Mesothelial cell of epicardium (in vitro differentiated cells): ENCODE results near the gene SNRK. TPM values are rescaled to one million over a fixed set of nuclear protein-coding genes. Genes with fewer than 3 reads are reported as not detected.

Experiments used
- DNase-seq, 2 experiments: peaks; one replicate each; pipeline ENCODE4 v3.0.0; 2021; ENCODE audit warnings: low spot score in 2 of 2; ENCODE audit not compliant: unreplicated experiment in 2 of 2
- H3K27ac Mint-ChIP-seq: 2 replicates; pipeline ENCODE4 v1.8.0; 2021; ENCODE audit warnings: mixed read lengths
- H3K27me3 Mint-ChIP-seq: 2 replicates; pipeline ENCODE4 v1.8.0; 2021; ENCODE audit warnings: low read depth, mixed read lengths
- H3K36me3 Mint-ChIP-seq: 2 replicates; pipeline ENCODE4 v1.8.0; 2021; ENCODE audit warnings: mixed read lengths
- H3K4me1 Mint-ChIP-seq: 2 replicates; pipeline ENCODE4 v1.8.0; 2021; ENCODE audit warnings: mixed read lengths
- H3K4me3 Mint-ChIP-seq: 2 replicates; pipeline ENCODE4 v1.8.0; 2021; ENCODE audit warnings: mild to moderate bottlenecking, moderate library complexity, mixed read lengths
- H3K9me3 Mint-ChIP-seq: 2 replicates; pipeline ENCODE4 v1.8.0; 2021; ENCODE audit warnings: mixed read lengths
- total RNA-seq: library from RNA; stranded (reverse); gene quantifications from 3 replicates; pipeline ENCODE4 v1.2.1, GENCODE V29; 2021
- TF ChIP-seq, protein P1 (sequence below): fragments of 200-600 bp; sonication (generic); IDR thresholded peaks from one replicate; pipeline ENCODE4 v1.5.0; 2021; ENCODE audit warnings: antibody characterized with exemption; ENCODE audit not compliant: unreplicated experiment

SNRK gene
- total RNA-seq, 1 donor from 2014 or later, result 19.3 TPM

DNA sequence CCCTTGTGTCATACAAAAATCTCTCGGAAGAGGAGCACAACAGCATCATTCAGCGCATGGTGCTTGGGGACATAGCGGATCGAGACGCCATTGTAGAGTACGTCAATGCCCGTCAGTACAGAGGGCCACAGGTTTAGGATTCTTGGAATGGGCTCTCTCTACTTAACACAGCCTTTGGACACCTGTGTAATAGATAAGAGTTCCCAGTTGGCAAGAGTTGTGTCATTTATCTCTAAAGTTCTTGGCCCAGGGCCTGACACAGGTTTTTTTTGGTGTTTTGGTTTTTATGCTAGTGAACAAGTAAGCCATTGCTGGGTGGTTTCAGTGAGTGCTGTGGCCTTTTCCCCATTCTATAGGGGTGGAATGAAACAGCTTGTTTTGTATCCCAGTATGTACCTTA lies 54.1 kb downstream of the SNRK start:
- H3K9me3 Mint-ChIP-seq, result peaks cover 31% of the 10 kb centered on the region
- no peak overlapping the region for H3K4me3 Mint-ChIP-seq
- no peak for DNase-seq
- no peaks in the 10 kb centered on the region for H3K27me3 Mint-ChIP-seq
- TF ChIP-seq, protein P1, sequence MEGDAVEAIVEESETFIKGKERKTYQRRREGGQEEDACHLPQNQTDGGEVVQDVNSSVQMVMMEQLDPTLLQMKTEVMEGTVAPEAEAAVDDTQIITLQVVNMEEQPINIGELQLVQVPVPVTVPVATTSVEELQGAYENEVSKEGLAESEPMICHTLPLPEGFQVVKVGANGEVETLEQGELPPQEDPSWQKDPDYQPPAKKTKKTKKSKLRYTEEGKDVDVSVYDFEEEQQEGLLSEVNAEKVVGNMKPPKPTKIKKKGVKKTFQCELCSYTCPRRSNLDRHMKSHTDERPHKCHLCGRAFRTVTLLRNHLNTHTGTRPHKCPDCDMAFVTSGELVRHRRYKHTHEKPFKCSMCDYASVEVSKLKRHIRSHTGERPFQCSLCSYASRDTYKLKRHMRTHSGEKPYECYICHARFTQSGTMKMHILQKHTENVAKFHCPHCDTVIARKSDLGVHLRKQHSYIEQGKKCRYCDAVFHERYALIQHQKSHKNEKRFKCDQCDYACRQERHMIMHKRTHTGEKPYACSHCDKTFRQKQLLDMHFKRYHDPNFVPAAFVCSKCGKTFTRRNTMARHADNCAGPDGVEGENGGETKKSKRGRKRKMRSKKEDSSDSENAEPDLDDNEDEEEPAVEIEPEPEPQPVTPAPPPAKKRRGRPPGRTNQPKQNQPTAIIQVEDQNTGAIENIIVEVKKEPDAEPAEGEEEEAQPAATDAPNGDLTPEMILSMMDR, result no peak
- H3K4me1 Mint-ChIP-seq, result no peaks in the 10 kb centered on the region
- H3K36me3 Mint-ChIP-seq, result peaks cover 70% of the 10 kb centered on the region
- H3K27ac Mint-ChIP-seq, result no peak overlapping the region

GRCh38 chr3:43341788-43342187 lies 55.4 kb downstream of the SNRK start:
- peaks cover 20% of the 10 kb centered on the region for H3K9me3 Mint-ChIP-seq
- TF ChIP-seq, protein P1, result no peak
- DNase-seq, result no peak
- H3K27me3 Mint-ChIP-seq, result no peaks in the 10 kb centered on the region
- H3K4me1 Mint-ChIP-seq, result no peaks in the 10 kb centered on the region
- H3K4me3 Mint-ChIP-seq, result no peak overlapping the region
- H3K27ac Mint-ChIP-seq, result no peak overlapping the region
- H3K36me3 Mint-ChIP-seq, result peaks cover 57% of the 10 kb centered on the region

DNA sequence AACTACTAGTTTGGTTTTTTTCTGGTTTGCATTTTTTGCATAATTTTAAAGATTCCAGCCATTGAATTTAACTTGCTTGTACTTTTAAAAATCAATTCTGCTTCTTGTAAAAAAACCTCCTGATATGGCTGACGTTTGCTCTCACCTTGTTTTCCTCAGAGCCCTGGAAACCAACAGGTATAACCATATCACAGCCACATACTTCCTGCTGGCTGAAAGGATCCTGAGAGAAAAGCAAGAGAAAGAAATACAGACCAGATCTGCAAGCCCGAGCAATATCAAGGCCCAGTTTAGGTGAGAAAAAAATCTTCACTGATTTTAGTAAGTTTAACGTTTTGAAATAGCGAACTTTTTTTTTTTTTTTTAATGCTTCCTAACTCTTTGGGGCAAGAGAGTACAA lies 56.8 kb downstream of the SNRK start:
- no peaks in the 10 kb centered on the region for H3K4me1 Mint-ChIP-seq
- H3K4me3 Mint-ChIP-seq, result no peak overlapping the region
- H3K9me3 Mint-ChIP-seq, result peaks cover 16% of the 10 kb centered on the region
- H3K36me3 Mint-ChIP-seq, result peaks cover 59% of the 10 kb centered on the region
- no peaks in the 10 kb centered on the region for H3K27me3 Mint-ChIP-seq
- no peak overlapping the region for H3K27ac Mint-ChIP-seq
- no peak for DNase-seq
- TF ChIP-seq, protein P1, result no peak

- Mint-ChIP-seq H3K36me3 (peaks cover 59% of the 10 kb centered on the region), H3K9me3 (peaks cover 10% of the 10 kb centered on the region), H3K4me1 (no peaks in the 10 kb centered on the region), H3K27ac (no peak overlapping the region), H3K27me3 (no peaks in the 10 kb centered on the region), H3K4me3 (no peak overlapping the region)
- TF ChIP-seq, protein P1, result no peak
- no peak for DNase-seq
Observed at GRCh38 chr3:43343815-43344214, 57.5 kb downstream of the SNRK start.

- H3K27me3 Mint-ChIP-seq, result no peaks in the 10 kb centered on the region
- TF ChIP-seq, protein P1, result no peak
- DNase-seq, result no peak
- peaks cover 57% of the 10 kb centered on the region for H3K36me3 Mint-ChIP-seq
- H3K4me1 Mint-ChIP-seq, result no peaks in the 10 kb centered on the region
- H3K9me3 Mint-ChIP-seq, result peaks cover 7% of the 10 kb centered on the region
- H3K27ac Mint-ChIP-seq, result no peak overlapping the region
- no peak overlapping the region for H3K4me3 Mint-ChIP-seq
Observed at GRCh38 chr3:43344520-43344919, 58.2 kb downstream of the SNRK start.

DNA sequence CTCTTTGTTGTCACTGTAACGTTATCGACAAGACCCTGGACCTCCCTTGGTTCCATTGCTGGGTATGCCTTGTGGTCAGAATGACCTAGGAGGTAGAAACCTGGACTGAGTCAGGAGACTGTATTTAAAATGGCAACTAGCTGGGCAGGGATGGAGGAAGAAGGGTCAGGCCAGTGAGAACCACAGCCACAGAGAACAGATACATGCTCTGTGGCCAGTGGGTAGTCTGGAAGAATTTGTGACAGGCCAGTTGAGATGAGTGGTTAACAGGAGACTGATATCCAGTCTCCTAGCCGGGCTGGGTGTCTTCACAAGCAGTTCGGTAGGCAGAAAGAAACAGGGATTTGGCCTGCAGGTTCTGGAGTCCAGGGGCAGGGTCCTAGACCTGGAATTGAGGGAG lies 58.9 kb downstream of the SNRK start:
- H3K9me3 Mint-ChIP-seq, result peaks cover under 1% of the 10 kb centered on the region
- no peak overlapping the region for H3K4me3 Mint-ChIP-seq
- H3K27ac Mint-ChIP-seq, result no peak overlapping the region
- DNase-seq, result no peak
- H3K36me3 Mint-ChIP-seq, result peaks cover 53% of the 10 kb centered on the region
- H3K27me3 Mint-ChIP-seq, result no peaks in the 10 kb centered on the region
- TF ChIP-seq, protein P1, result no peak
- H3K4me1 Mint-ChIP-seq, result no peaks in the 10 kb centered on the region
